Keratinocyte (primary cell): ENCODE results near the gene THAP6.

Source experiments
- CTCF ChIP-seq, 3 experiments: IDR thresholded peaks in 1 of 3; conservative IDR thresholded peaks in 1 of 3; optimal IDR thresholded peaks in 1 of 3; 2 replicates in 2 of 3; 3 replicates in 1 of 3; pipeline versions ENCODE3 to v1.5.1; 2011; ENCODE audit warnings: low read length in 3 of 3, mild to moderate bottlenecking in 3 of 3, moderate library complexity in 2 of 3, control low read depth in 1 of 3, inconsistent platforms in 1 of 3; ENCODE audit not compliant: insufficient read depth in 2 of 3; ENCODE audit errors: extremely low read depth in 1 of 3
- EZH2 ChIP-seq: IDR thresholded peaks from one replicate; pipeline ENCODE4 v1.6.1; 2012; ENCODE audit warnings: inconsistent platforms, mild to moderate bottlenecking, low read length, moderate library complexity

- TF ChIP-seq CTCF (optimal IDR thresholded peaks at IDR 0.05 in 1 of 3, IDR thresholded peaks at IDR 0.05 in 1 of 3, conservative IDR thresholded peaks at IDR 0.05 in 1 of 3; ENCODE audit: extremely low read depth in 1 of 3, insufficient read depth in 2 of 3, low read length in 3 of 3) (no peak), EZH2 (no peak)
Measured at GRCh38 chr4:75527482-75527881, 13.2 kb downstream of the THAP6 start.
